Keratinocyte (primary cell): ENCODE data around the gene OR3A3. TPM values are rescaled to one million over a fixed set of nuclear protein-coding genes. Genes with fewer than 3 reads are reported as not detected.
"Not testable (repeated sequence)": the region's sequence is repeated elsewhere in the genome, so short reads cannot be mapped to it uniquely, and the experiment has no call there.

Experiments used
- DNase-seq: peaks from one replicate; pipeline ENCODE4 v3.0.0-alpha.2; 2011; ENCODE audit warnings: low read depth, missing footprints, low spot score
- FAIRE-seq: peaks from 2 replicates; lab custom pipeline; 2011; peaks lifted over from hg19 to GRCh38; lab: Jason Lieb, UNC
- H2AFZ ChIP-seq: 2 replicates; pipeline ENCODE4 v1.6.0; 2012; ENCODE audit warnings: low read length, control low read depth, inconsistent platforms; ENCODE audit not compliant: control insufficient read depth
- H3K27ac ChIP-seq: 2 replicates; pipeline ENCODE4 v1.5.1; 2011; ENCODE audit warnings: low read length; ENCODE audit not compliant: control insufficient read depth, insufficient read depth
- H3K27me3 ChIP-seq: 3 replicates; pipeline ENCODE4 v1.6.0; 2011; ENCODE audit warnings: low read length; ENCODE audit not compliant: control insufficient read depth, insufficient read depth; ENCODE audit errors: extremely low read depth
- H3K36me3 ChIP-seq, 2 experiments: 2 replicates in 1 of 2; 3 replicates in 1 of 2; pipeline ENCODE4 v1.5.1; 2011; ENCODE audit warnings: low read length in 2 of 2, mild to moderate bottlenecking in 1 of 2; ENCODE audit not compliant: control insufficient read depth in 2 of 2, insufficient read depth in 2 of 2; ENCODE audit errors: extremely low read depth in 1 of 2
- H3K4me1 ChIP-seq: 3 replicates; pipeline ENCODE4 v1.5.1; 2011; ENCODE audit warnings: low read length; ENCODE audit not compliant: control insufficient read depth, insufficient read depth; ENCODE audit errors: extremely low read depth
- H3K4me2 ChIP-seq: 3 replicates; pipeline ENCODE4 v1.6.0; 2011; ENCODE audit warnings: low read depth, low read length; ENCODE audit not compliant: control insufficient read depth, insufficient read depth; ENCODE audit errors: extremely low read depth
- H3K4me3 ChIP-seq, 3 experiments: fragments of 200-600 bp in 1 of 3; sonication (generic) in 1 of 3; 2 replicates in 2 of 3; 3 replicates in 1 of 3; pipeline ENCODE4 v1.5.1; 2011 to 2016; ENCODE audit warnings: low read length in 3 of 3, mild to moderate bottlenecking in 3 of 3, control low read depth in 2 of 3, inconsistent platforms in 1 of 3, low read depth in 1 of 3, mixed read lengths in 1 of 3, mixed run types in 1 of 3, moderate library complexity in 1 of 3; ENCODE audit not compliant: control insufficient read depth in 2 of 3, insufficient read depth in 2 of 3; ENCODE audit errors: extremely low read depth in 1 of 3
- H3K79me2 ChIP-seq: 2 replicates; pipeline ENCODE4 v1.6.0; 2012; ENCODE audit warnings: low read length; ENCODE audit not compliant: control insufficient read depth, insufficient read depth
- H3K9ac ChIP-seq: 3 replicates; pipeline ENCODE4 v1.6.0; 2011; ENCODE audit warnings: low read length; ENCODE audit not compliant: control insufficient read depth, insufficient read depth; ENCODE audit errors: extremely low read depth
- H3K9me1 ChIP-seq: 3 replicates; pipeline ENCODE4 v1.6.0; 2011; ENCODE audit warnings: low read length; ENCODE audit not compliant: control insufficient read depth, insufficient read depth; ENCODE audit errors: extremely low read depth
- H3K9me3 ChIP-seq: 2 replicates; pipeline ENCODE4 v1.5.1; 2012; ENCODE audit warnings: low read depth, low read length; ENCODE audit not compliant: control insufficient read depth
- H4K20me1 ChIP-seq: 3 replicates; pipeline ENCODE4 v1.6.0; 2011; ENCODE audit warnings: low read length; ENCODE audit not compliant: control insufficient read depth, insufficient read depth; ENCODE audit errors: extremely low read depth
- CTCF ChIP-seq, 3 experiments: IDR thresholded peaks in 1 of 3; conservative IDR thresholded peaks in 1 of 3; optimal IDR thresholded peaks in 1 of 3; 2 replicates in 2 of 3; 3 replicates in 1 of 3; pipeline versions ENCODE3 to v1.5.1; 2011; ENCODE audit warnings: low read length in 3 of 3, mild to moderate bottlenecking in 3 of 3, moderate library complexity in 2 of 3, control low read depth in 1 of 3, inconsistent platforms in 1 of 3; ENCODE audit not compliant: insufficient read depth in 2 of 3; ENCODE audit errors: extremely low read depth in 1 of 3
- EZH2 ChIP-seq: IDR thresholded peaks from one replicate; pipeline ENCODE4 v1.6.1; 2012; ENCODE audit warnings: inconsistent platforms, mild to moderate bottlenecking, low read length, moderate library complexity
- dilution Hi-C: fragments of 300-500 bp; cut with MboI; formaldehyde crosslinking; loops from one replicate; pipeline ENCODE4 v1.7.0; 2020; ENCODE audit warnings: low sequenced_read_pairs; ENCODE audit not compliant: extremely low pct_ligation_motif_present
- polyA plus RNA-seq, 5 experiments: library from polyadenylated mRNA; depleted of rRNA in 3 of 5; stranded (reverse) in 3 of 5; stranded (forward) in 1 of 5; unstranded in 1 of 5; fragments of >200 nt; gene quantifications; 1 replicate in 1 of 5; 2 replicates in 3 of 5; 3 replicates in 1 of 5; pipeline versions ENCODE4 v1.2.1 to v1.2.3, GENCODE V29; 2011 to 2012; ENCODE audit warnings: missing spikeins in 2 of 5, low read depth in 1 of 5, low replicate concordance in 1 of 5

The OR3A3 gene
- polyA plus RNA-seq, 1 donor (not counting 4 experiments of a cell fraction or from before 2014, with no cell fraction given), result not detected

DNA sequence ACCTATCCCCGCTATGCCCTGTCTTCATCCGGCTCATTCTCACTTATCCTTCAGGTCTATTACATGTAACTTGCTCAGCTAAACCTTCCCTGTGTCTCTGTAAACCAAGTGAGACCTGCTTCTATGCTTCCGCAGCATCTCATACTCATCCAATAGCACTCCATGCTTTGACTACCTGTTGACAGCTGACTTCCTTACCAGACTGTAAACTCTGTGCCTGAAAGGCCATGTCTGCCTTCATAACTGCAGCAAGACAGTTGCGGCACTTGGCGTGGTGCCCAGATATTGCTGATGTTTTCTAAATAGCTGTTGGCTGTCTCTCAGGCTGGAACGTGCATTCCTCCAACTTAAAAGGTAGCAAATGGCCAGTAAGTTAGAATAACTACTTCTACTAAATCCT is 11.1 kb upstream of the OR3A3 start:
- no peaks in the 10 kb centered on the region for H3K4me1 ChIP-seq
- TF ChIP-seq CTCF (optimal IDR thresholded peaks at IDR 0.05 in 1 of 3, IDR thresholded peaks at IDR 0.05 in 1 of 3, conservative IDR thresholded peaks at IDR 0.05 in 1 of 3; ENCODE audit: extremely low read depth in 1 of 3, insufficient read depth in 2 of 3, low read length in 3 of 3) (no peak), EZH2 (no peak)
- H3K79me2 ChIP-seq, result no peaks in the 10 kb centered on the region
- H2AFZ ChIP-seq, result no peak overlapping the region
- no peaks in the 10 kb centered on the region for H3K36me3 ChIP-seq
- no peaks in the 10 kb centered on the region for H3K9me1 ChIP-seq
- no peaks in the 10 kb centered on the region for H3K27me3 ChIP-seq
- H3K9me3 ChIP-seq, result no peaks in the 10 kb centered on the region
- no peak overlapping the region for H3K4me2 ChIP-seq
- dilution Hi-C loops, result no loop called here
- no peak for DNase-seq
- H3K4me3 ChIP-seq, result no peak overlapping the region
- no peaks in the 10 kb centered on the region for H4K20me1 ChIP-seq
- H3K27ac ChIP-seq, result no peak overlapping the region
- H3K9ac ChIP-seq, result no peak overlapping the region
- no peak for FAIRE-seq

GRCh38 chr17:3401786-3402185 is 9.4 kb upstream of the OR3A3 start:
- TF ChIP-seq CTCF (optimal IDR thresholded peaks at IDR 0.05 in 1 of 3, IDR thresholded peaks at IDR 0.05 in 1 of 3, conservative IDR thresholded peaks at IDR 0.05 in 1 of 3; ENCODE audit: extremely low read depth in 1 of 3, insufficient read depth in 2 of 3, low read length in 3 of 3), result no peak
- no peak for TF ChIP-seq EZH2
- H2AFZ ChIP-seq, result no peak overlapping the region
- H3K4me1 ChIP-seq, result no peaks in the 10 kb centered on the region
- no peak overlapping the region for H3K27ac ChIP-seq
- no peaks in the 10 kb centered on the region for H4K20me1 ChIP-seq
- H3K79me2 ChIP-seq, result no peaks in the 10 kb centered on the region
- FAIRE-seq (no peak), DNase-seq (no peak)
- dilution Hi-C loops, result no loop called here
- H3K4me3 ChIP-seq, result no peak overlapping the region
- H3K9me3 ChIP-seq, result no peaks in the 10 kb centered on the region
- H3K4me2 ChIP-seq, result no peak overlapping the region
- no peaks in the 10 kb centered on the region for H3K27me3 ChIP-seq
- no peaks in the 10 kb centered on the region for H3K9me1 ChIP-seq
- H3K9ac ChIP-seq, result no peak overlapping the region
- no peaks in the 10 kb centered on the region for H3K36me3 ChIP-seq

DNA sequence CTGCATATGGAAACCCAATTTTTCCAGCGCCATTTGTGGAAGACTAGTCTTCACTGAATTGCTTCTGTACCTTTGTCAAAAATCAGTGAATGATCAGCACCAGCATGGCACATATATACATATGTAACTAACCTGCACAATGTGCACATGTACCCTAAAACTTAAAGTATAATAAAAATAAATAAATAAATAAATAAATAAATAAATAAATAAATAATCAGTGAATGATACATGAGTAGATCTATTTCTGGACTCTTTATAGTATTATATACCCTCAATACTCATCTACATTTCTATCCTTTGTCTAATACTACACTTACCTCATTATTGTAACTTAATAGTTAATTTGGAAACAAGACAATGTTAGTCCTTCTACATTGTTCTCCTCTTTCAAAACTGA is 7.3 kb upstream of the OR3A3 start:
- H3K27ac ChIP-seq, H3K9ac ChIP-seq, H3K36me3 ChIP-seq, DNase-seq, H3K27me3 ChIP-seq, H2AFZ ChIP-seq, H3K79me2 ChIP-seq, H3K4me3 ChIP-seq, H3K9me1 ChIP-seq, FAIRE-seq, H3K4me2 ChIP-seq, dilution Hi-C loops, H3K9me3 ChIP-seq, H4K20me1 ChIP-seq, H3K4me1 ChIP-seq: not testable (repeated sequence)

GRCh38 chr17:3412216-3412615 is 1.0 kb downstream of the OR3A3 start:
- H3K9ac ChIP-seq, H2AFZ ChIP-seq, H3K27ac ChIP-seq, H3K4me1 ChIP-seq, FAIRE-seq, H3K9me3 ChIP-seq, H3K9me1 ChIP-seq, DNase-seq, dilution Hi-C loops, H3K27me3 ChIP-seq, H4K20me1 ChIP-seq, H3K4me3 ChIP-seq, H3K4me2 ChIP-seq, H3K36me3 ChIP-seq, H3K79me2 ChIP-seq: not testable (repeated sequence)
